ENCODE measurements around the gene CKAP2L. TPM values are rescaled to one million over a fixed set of nuclear protein-coding genes. Genes with fewer than 3 reads are reported as not detected.

Gene CKAP2L
- total RNA-seq, 1 experiment from 2014 or later, result 20.7 TPM

DNA sequence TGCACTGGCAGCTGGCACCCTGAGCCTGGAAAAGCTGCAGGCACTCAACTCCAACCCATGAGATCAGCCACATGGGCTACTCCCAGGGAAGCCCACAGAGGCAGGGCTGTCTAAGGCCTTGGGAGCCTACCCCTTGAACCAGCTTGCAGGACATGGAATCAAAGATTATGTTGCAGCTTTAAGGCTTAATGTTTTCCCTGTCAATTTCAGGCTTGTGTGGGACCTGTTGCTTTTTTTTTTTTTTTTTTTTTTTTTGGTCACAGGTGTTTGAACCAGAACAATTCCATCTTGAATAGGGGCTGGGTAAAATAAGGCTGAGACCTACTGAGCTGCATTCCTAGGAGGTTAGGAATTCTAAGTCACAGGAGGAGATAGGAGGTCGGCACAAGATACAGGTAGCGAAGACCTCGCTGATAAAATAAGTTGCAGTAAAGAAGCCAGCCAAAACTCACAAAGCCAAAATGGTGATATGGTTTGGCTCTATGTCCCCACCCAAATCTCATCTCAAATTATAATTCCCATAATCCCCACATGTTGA, 27.4 kb upstream of the CKAP2L start:
- no peaks in the 10 kb centered on the region for H3K9me3 ChIP-seq (ENCODE audit: low read length)
- ChIA-PET POLR2A (ENCODE audit: unreplicated experiment) (interaction anchor here (0.6 kb wide), 1 partner anchor 27 kb away, joined by 28 read pairs; no protein-coding TSS in a partner anchor), CTCF (no interaction called here)
- H2AFZ ChIP-seq (ENCODE audit: low read length), result no peak overlapping the region
- ATAC-seq (no peak), DNase-seq (no peak)
- no peaks in the 10 kb centered on the region for H3K36me3 ChIP-seq (ENCODE audit: low read depth, low read length)
- no peaks in the 10 kb centered on the region for H4K20me1 ChIP-seq (ENCODE audit: low read length)
- no peak overlapping the region for H3K4me3 ChIP-seq (ENCODE audit: low read length)
- no TSS peak for BruUV-seq (replicated peaks)
- TF ChIP-seq EZH2 (IDR thresholded peaks at IDR 0.05; ENCODE audit: low read length, unreplicated experiment) (no peak), EZH2phosphoT487 (IDR thresholded peaks at IDR 0.05; ENCODE audit: borderline replicate concordance, low read length) (no peak)
- TF ChIP-seq, protein P1, sequence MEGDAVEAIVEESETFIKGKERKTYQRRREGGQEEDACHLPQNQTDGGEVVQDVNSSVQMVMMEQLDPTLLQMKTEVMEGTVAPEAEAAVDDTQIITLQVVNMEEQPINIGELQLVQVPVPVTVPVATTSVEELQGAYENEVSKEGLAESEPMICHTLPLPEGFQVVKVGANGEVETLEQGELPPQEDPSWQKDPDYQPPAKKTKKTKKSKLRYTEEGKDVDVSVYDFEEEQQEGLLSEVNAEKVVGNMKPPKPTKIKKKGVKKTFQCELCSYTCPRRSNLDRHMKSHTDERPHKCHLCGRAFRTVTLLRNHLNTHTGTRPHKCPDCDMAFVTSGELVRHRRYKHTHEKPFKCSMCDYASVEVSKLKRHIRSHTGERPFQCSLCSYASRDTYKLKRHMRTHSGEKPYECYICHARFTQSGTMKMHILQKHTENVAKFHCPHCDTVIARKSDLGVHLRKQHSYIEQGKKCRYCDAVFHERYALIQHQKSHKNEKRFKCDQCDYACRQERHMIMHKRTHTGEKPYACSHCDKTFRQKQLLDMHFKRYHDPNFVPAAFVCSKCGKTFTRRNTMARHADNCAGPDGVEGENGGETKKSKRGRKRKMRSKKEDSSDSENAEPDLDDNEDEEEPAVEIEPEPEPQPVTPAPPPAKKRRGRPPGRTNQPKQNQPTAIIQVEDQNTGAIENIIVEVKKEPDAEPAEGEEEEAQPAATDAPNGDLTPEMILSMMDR (conservative IDR thresholded peaks at IDR 0.05; ENCODE audit: low read depth, low read length), result no peak
- H3K4me1 ChIP-seq (ENCODE audit: insufficient read depth, low read length), result peaks cover 37% of the 10 kb centered on the region
- H3F3A ChIP-seq (ENCODE audit: low read length, unreplicated experiment), result no peaks in the 10 kb centered on the region
- no peak overlapping the region for H3K27ac ChIP-seq (ENCODE audit: low read length)
- no peak overlapping the region for H3K4me2 ChIP-seq (ENCODE audit: low read length)
- no peak overlapping the region for H3K9ac ChIP-seq (ENCODE audit: low read length)
- no peaks in the 10 kb centered on the region for H3K79me2 ChIP-seq (ENCODE audit: low read length)
- no peaks in the 10 kb centered on the region for H3K9me2 ChIP-seq (replicated peaks; ENCODE audit: low read length)
- H3K27me3 ChIP-seq (ENCODE audit: low read length), result no peaks in the 10 kb centered on the region
- intact Hi-C loops (cut with micrococcal nuclease), result no loop called here

DNA sequence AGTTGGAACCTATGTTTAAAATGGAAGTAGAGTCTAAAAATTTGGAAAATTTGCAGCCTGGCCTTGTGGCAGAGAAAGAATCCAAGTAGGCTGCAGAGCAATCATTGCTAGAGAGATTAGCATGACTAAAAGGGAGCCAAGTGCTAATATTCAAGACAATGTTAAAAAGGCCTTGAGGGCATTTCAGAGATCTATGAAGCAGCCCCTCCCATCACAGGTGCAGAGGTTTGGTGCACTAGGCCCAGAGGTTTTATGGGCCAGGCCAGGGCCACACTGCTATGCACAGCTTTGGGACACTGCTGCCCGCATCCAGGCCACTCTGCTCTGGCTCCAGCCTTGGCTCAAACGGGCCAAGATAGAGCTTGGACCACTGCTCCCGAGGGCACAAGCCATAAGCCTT, 26.6 kb upstream of the CKAP2L start:
- Histone ChIP-seq H3F3A (ENCODE audit: low read length, unreplicated experiment) (no peaks in the 10 kb centered on the region), H3K9me3 (ENCODE audit: low read length) (no peaks in the 10 kb centered on the region), H3K9me2 (replicated peaks; ENCODE audit: low read length) (no peaks in the 10 kb centered on the region), H3K27ac (ENCODE audit: low read length) (no peak overlapping the region), H3K36me3 (ENCODE audit: low read depth, low read length) (no peaks in the 10 kb centered on the region), H3K4me2 (ENCODE audit: low read length) (no peak overlapping the region), H2AFZ (ENCODE audit: low read length) (no peak overlapping the region), H3K4me3 (ENCODE audit: low read length) (no peak overlapping the region), H3K9ac (ENCODE audit: low read length) (no peak overlapping the region), H3K27me3 (ENCODE audit: low read length) (no peaks in the 10 kb centered on the region), H3K4me1 (ENCODE audit: insufficient read depth, low read length) (peaks cover 38% of the 10 kb centered on the region), H3K79me2 (ENCODE audit: low read length) (no peaks in the 10 kb centered on the region), H4K20me1 (ENCODE audit: low read length) (no peaks in the 10 kb centered on the region)
- intact Hi-C loops (cut with micrococcal nuclease), result no loop called here
- ChIA-PET POLR2A (ENCODE audit: unreplicated experiment) (interaction anchor here (0.6 kb wide), 1 partner anchor 26 kb away, joined by 28 read pairs; no protein-coding TSS in a partner anchor), CTCF (no interaction called here)
- TF ChIP-seq EZH2 (IDR thresholded peaks at IDR 0.05; ENCODE audit: low read length, unreplicated experiment) (no peak), EZH2phosphoT487 (IDR thresholded peaks at IDR 0.05; ENCODE audit: borderline replicate concordance, low read length) (no peak)
- TF ChIP-seq, protein P1 (conservative IDR thresholded peaks at IDR 0.05; ENCODE audit: low read depth, low read length), result no peak
- no peak for ATAC-seq
- DNase-seq, result no peak
- BruUV-seq (replicated peaks), result no TSS peak

DNA sequence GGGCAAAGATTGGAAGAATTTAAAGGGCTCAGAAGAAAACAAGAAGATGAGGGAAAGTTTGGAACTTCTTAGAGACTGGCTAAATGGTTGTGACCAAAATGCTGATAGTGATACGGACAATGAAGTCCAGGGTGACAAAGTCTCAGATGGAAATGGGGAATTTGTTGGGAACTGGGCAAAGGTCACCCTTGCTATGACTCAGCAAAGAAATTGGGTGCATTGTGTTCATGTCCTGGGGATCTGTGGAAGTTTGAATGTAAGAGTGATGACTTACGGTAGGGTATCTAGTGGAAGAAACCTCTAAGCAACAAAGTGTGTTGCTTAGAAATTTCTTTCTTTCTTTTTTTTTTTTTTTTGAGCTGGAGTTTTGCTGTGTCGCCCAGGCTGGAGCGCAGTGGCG, 25.9 kb upstream of the CKAP2L start:
- no peaks in the 10 kb centered on the region for H3K36me3 ChIP-seq (ENCODE audit: low read depth, low read length)
- no peak overlapping the region for H3K9ac ChIP-seq (ENCODE audit: low read length)
- H2AFZ ChIP-seq (ENCODE audit: low read length), result no peak overlapping the region
- ChIA-PET CTCF (no interaction called here), POLR2A (ENCODE audit: unreplicated experiment) (no interaction called here)
- no peak overlapping the region for H3K4me2 ChIP-seq (ENCODE audit: low read length)
- no peaks in the 10 kb centered on the region for H3K27me3 ChIP-seq (ENCODE audit: low read length)
- no peaks in the 10 kb centered on the region for H3K9me3 ChIP-seq (ENCODE audit: low read length)
- BruUV-seq (replicated peaks), result no TSS peak
- peaks cover 31% of the 10 kb centered on the region for H3K4me1 ChIP-seq (ENCODE audit: insufficient read depth, low read length)
- H3K4me3 ChIP-seq (ENCODE audit: low read length), result no peak overlapping the region
- H3K27ac ChIP-seq (ENCODE audit: low read length), result no peak overlapping the region
- intact Hi-C loops (cut with micrococcal nuclease), result no loop called here
- DNase-seq, result no peak
- H3K79me2 ChIP-seq (ENCODE audit: low read length), result no peaks in the 10 kb centered on the region
- no peaks in the 10 kb centered on the region for H4K20me1 ChIP-seq (ENCODE audit: low read length)
- no peaks in the 10 kb centered on the region for H3F3A ChIP-seq (ENCODE audit: low read length, unreplicated experiment)
- TF ChIP-seq EZH2 (IDR thresholded peaks at IDR 0.05; ENCODE audit: low read length, unreplicated experiment) (no peak), EZH2phosphoT487 (IDR thresholded peaks at IDR 0.05; ENCODE audit: borderline replicate concordance, low read length) (no peak)
- TF ChIP-seq, protein P1 (conservative IDR thresholded peaks at IDR 0.05; ENCODE audit: low read depth, low read length), result no peak
- H3K9me2 ChIP-seq (replicated peaks; ENCODE audit: low read length), result no peaks in the 10 kb centered on the region
- ATAC-seq, result no peak

Measured in PC-3 (cell line).